A673 (cell line): ENCODE measurements around the gene ARHGAP22. TPM values are rescaled to one million over a fixed set of nuclear protein-coding genes. Genes with fewer than 3 reads are reported as not detected.

Experiments used
- BruUV-seq: library from RNA; stranded (reverse); fragments of 400-500 nt; replicated peaks from 2 replicates; lab custom pipeline; 2021; lab: Mats Ljungman, UMichigan
- CTCF ChIA-PET: fragments of 300-600 bp; sonication (Branson Sonifier 250); formaldehyde crosslinking; loops from one replicate; lab custom pipeline; 2022; ENCODE audit warnings: antibody characterized with exemption; lab: Charles Lee
- POLR2A ChIA-PET: fragments of 300-600 bp; sonication (Branson Sonifier 250); formaldehyde crosslinking; loops from one replicate; lab custom pipeline; 2022; ENCODE audit warnings: antibody characterized with exemption; ENCODE audit not compliant: low non-redundant PET; lab: Charles Lee
- DNase-seq: peaks from one replicate; pipeline ENCODE4 v3.0.0-alpha.2; 2015; ENCODE audit warnings: low spot score
- H3K27ac ChIP-seq: fragments of 200-600 bp; sonication (generic); 2 replicates; pipeline ENCODE4 v1.5.1; 2016; ENCODE audit warnings: mixed run types, low read depth, mild to moderate bottlenecking, mixed read lengths, antibody characterized with exemption, low read length; ENCODE audit not compliant: poor library complexity, severe bottlenecking
- H3K27me3 ChIP-seq: fragments of 200-600 bp; sonication (generic); replicated peaks from 2 replicates; pipeline ENCODE4 v1.6.1; 2017; ENCODE audit warnings: mixed run types, low read depth, mild to moderate bottlenecking, mixed read lengths, antibody characterized with exemption, low read length; ENCODE audit not compliant: insufficient read depth, poor library complexity
- H3K36me3 ChIP-seq: fragments of 200-600 bp; sonication (generic); 2 replicates; pipeline ENCODE4 v1.6.1; 2016; ENCODE audit warnings: mixed run types, mild to moderate bottlenecking, mixed read lengths, antibody characterized with exemption, low read length; ENCODE audit not compliant: insufficient read depth, poor library complexity, severe bottlenecking
- H3K4me1 ChIP-seq: fragments of 200-600 bp; sonication (generic); 2 replicates; pipeline ENCODE4 v1.6.1; 2017; ENCODE audit warnings: mixed run types, mild to moderate bottlenecking, mixed read lengths, antibody characterized with exemption, low read length; ENCODE audit not compliant: insufficient read depth, poor library complexity, severe bottlenecking
- H3K4me3 ChIP-seq: fragments of 200-600 bp; sonication (generic); 2 replicates; pipeline ENCODE4 v1.5.1; 2016; ENCODE audit warnings: low read depth, mixed run types, mild to moderate bottlenecking, mixed read lengths, low read length; ENCODE audit not compliant: poor library complexity, severe bottlenecking
- H3K9me3 ChIP-seq: fragments of 200-600 bp; sonication (generic); 2 replicates; pipeline ENCODE4 v1.6.1; 2016; ENCODE audit warnings: mixed run types, low read depth, mild to moderate bottlenecking, mixed read lengths, antibody characterized with exemption, low read length; ENCODE audit not compliant: poor library complexity, severe bottlenecking
- EZH2 ChIP-seq: fragments of 200-600 bp; sonication (generic); IDR thresholded peaks from 2 replicates; pipeline ENCODE4 v1.6.1; 2017; ENCODE audit warnings: borderline replicate concordance, low read depth, mild to moderate bottlenecking, mixed read lengths, antibody characterized with exemption, low read length; ENCODE audit not compliant: poor library complexity, severe bottlenecking
- intact Hi-C: fragments of 100-400 bp; cut with micrococcal nuclease; formaldehyde crosslinking; loops from one replicate; pipeline ENCODE4 v1.10.0; 2022; ENCODE audit not compliant: unreplicated experiment
- total RNA-seq: library from RNA; stranded (reverse); gene quantifications from 2 replicates; pipeline ENCODE4 v1.2.3, GENCODE V29; 2021
- TF ChIP-seq, protein P1 (sequence below): fragments of 300-800, 200-600 bp; sonication (generic); conservative IDR thresholded peaks from 2 replicates; pipeline ENCODE4 v1.5.1; 2017; ENCODE audit warnings: low read depth, mild to moderate bottlenecking, antibody characterized with exemption, low read length, moderate library complexity, mixed read lengths

Gene ARHGAP22
- total RNA-seq, 1 experiment from 2014 or later, result 0.47 TPM

GRCh38 chr10:48487244-48487643 lies 117.6 kb downstream of the ARHGAP22 start:
- no peak for TF ChIP-seq EZH2
- TF ChIP-seq, protein P1, sequence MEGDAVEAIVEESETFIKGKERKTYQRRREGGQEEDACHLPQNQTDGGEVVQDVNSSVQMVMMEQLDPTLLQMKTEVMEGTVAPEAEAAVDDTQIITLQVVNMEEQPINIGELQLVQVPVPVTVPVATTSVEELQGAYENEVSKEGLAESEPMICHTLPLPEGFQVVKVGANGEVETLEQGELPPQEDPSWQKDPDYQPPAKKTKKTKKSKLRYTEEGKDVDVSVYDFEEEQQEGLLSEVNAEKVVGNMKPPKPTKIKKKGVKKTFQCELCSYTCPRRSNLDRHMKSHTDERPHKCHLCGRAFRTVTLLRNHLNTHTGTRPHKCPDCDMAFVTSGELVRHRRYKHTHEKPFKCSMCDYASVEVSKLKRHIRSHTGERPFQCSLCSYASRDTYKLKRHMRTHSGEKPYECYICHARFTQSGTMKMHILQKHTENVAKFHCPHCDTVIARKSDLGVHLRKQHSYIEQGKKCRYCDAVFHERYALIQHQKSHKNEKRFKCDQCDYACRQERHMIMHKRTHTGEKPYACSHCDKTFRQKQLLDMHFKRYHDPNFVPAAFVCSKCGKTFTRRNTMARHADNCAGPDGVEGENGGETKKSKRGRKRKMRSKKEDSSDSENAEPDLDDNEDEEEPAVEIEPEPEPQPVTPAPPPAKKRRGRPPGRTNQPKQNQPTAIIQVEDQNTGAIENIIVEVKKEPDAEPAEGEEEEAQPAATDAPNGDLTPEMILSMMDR, result no peak
- POLR2A ChIA-PET, result no interaction called here
- peaks cover 9% of the 10 kb centered on the region for H3K27me3 ChIP-seq
- no peak overlapping the region for H3K4me3 ChIP-seq
- no TSS peak for BruUV-seq
- H3K9me3 ChIP-seq, result no peaks in the 10 kb centered on the region
- CTCF ChIA-PET, result interaction anchor here (0.6 kb wide), 1 partner anchor 169 kb away, joined by 4 read pairs; no protein-coding TSS in a partner anchor
- no peak for DNase-seq
- no peaks in the 10 kb centered on the region for H3K36me3 ChIP-seq
- intact Hi-C loops, result no loop called here
- no peak overlapping the region for H3K27ac ChIP-seq
- H3K4me1 ChIP-seq, result no peaks in the 10 kb centered on the region

DNA sequence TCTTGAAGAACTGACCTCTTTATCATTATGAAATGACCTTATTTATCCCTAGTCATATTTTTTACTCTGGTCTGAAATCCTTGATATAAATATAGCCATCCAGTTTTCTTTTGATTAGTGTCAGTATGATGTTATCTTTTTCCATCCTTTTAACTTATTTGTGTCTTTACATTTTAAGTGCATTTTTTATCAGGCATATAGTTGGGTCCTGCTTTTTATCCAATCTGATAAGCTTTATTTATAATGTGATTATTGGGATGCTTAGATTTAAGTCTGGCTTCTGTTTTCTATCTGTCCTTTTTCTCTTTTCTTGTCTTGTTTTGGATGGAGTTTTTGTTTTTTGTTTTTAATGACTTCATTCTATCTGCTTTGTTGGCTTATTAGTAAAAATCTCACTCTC lies 119.2 kb downstream of the ARHGAP22 start:
- H3K27me3 ChIP-seq, result peaks cover 9% of the 10 kb centered on the region
- H3K36me3 ChIP-seq, result no peaks in the 10 kb centered on the region
- ChIA-PET CTCF (no interaction called here), POLR2A (no interaction called here)
- no peaks in the 10 kb centered on the region for H3K9me3 ChIP-seq
- no peaks in the 10 kb centered on the region for H3K4me1 ChIP-seq
- TF ChIP-seq EZH2, result no peak
- TF ChIP-seq, protein P1, result no peak
- no peak overlapping the region for H3K27ac ChIP-seq
- no peak overlapping the region for H3K4me3 ChIP-seq
- DNase-seq, result no peak
- no TSS peak for BruUV-seq
- intact Hi-C loops, result no loop called here

- Histone ChIP-seq H3K4me3 (no peak overlapping the region), H3K9me3 (no peaks in the 10 kb centered on the region), H3K27me3 (peaks cover 9% of the 10 kb centered on the region), H3K4me1 (no peaks in the 10 kb centered on the region), H3K36me3 (no peaks in the 10 kb centered on the region), H3K27ac (no peak overlapping the region)
- intact Hi-C loops, result no loop called here
- DNase-seq, result no peak
- no TSS peak for BruUV-seq
- TF ChIP-seq, protein P1, result no peak
- TF ChIP-seq EZH2, result no peak
- CTCF ChIA-PET, result no interaction called here
- POLR2A ChIA-PET, result no interaction called here
Measured at GRCh38 chr10:48484911-48485310, 120.0 kb downstream of the ARHGAP22 start.
